Spinal cord (tissue), 10 donors: Measurements from ENCODE around the gene TNRC6B. TPM values are rescaled to one million over a fixed set of nuclear protein-coding genes. Genes with fewer than 3 reads are reported as not detected.
A peak's percentile ranks its signal among the peaks of the same experiment; 100 is the strongest.

Experiments used
- DNase-seq, 6 donors: peaks; one replicate each; pipeline versions ENCODE4 v3.0.0 to v3.0.0-alpha.2; 2013 to 2015; ENCODE audit warnings: low spot score in 6 of 6, low read depth in 4 of 6
- H3K27ac ChIP-seq: one replicate; pipeline ENCODE4 v1.5.1; 2013; ENCODE audit warnings: low read depth, low read length, control low read depth
- H3K27me3 ChIP-seq: one replicate; pipeline ENCODE4 v1.6.1; 2013; ENCODE audit warnings: low read length; ENCODE audit not compliant: control insufficient read depth, insufficient read depth
- H3K36me3 ChIP-seq: one replicate; pipeline ENCODE4 v1.6.1; 2013; ENCODE audit warnings: low read length; ENCODE audit not compliant: control insufficient read depth, insufficient read depth
- H3K4me1 ChIP-seq: one replicate; pipeline ENCODE4 v1.6.1; 2013; ENCODE audit warnings: low read length; ENCODE audit not compliant: control insufficient read depth, insufficient read depth
- H3K4me3 ChIP-seq: one replicate; pipeline ENCODE4 v1.5.1; 2013; ENCODE audit warnings: low read depth, low read length, control low read depth
- H3K9me3 ChIP-seq: one replicate; pipeline ENCODE4 v1.6.1; 2013; ENCODE audit warnings: low read length; ENCODE audit not compliant: control insufficient read depth, insufficient read depth
- WGBS: methylation state at CpG from one replicate; pipeline ENCODE4 v1.1.5; 2013; ENCODE audit warnings: missing lambda C conversion rate; ENCODE audit not compliant: insufficient coverage; 5-methylcytosine and 5-hydroxymethylcytosine counted together
- polyA plus RNA-seq, 2 donors: library from polyadenylated mRNA; unstranded; fragments of 120-200 nt; gene quantifications; one replicate each; pipeline ENCODE4 v1.2.1, GENCODE V29; 2013; ENCODE audit not compliant: insufficient read length in 2 of 2
- total RNA-seq, 2 donors: library from RNA; depleted of rRNA in 1 of 2; stranded (reverse); fragments of 120-200 nt in 1 of 2; fragments of >200 nt in 1 of 2; gene quantifications; one replicate each; pipeline versions ENCODE4 v1.2.3 to v1.2.4, GENCODE V29; 2013 to 2014
- donor health status: healthy.

The TNRC6B gene
- total and polyA plus RNA-seq, 4 donors = 16.7 to 38.7 (median 26.5) TPM

- WGBS = 93% methylated on average over 3 of the region's 19 CpGs
- no peaks in the 10 kb centered on the region for H3K27me3 ChIP-seq
- H3K36me3 ChIP-seq = peaks cover 40% of the 10 kb centered on the region
- H3K27ac ChIP-seq = no peak overlapping the region
- H3K9me3 ChIP-seq = no peaks in the 10 kb centered on the region
- no peak for DNase-seq
- H3K4me3 ChIP-seq = no peak overlapping the region
- peaks cover 17% of the 10 kb centered on the region for H3K4me1 ChIP-seq
Observed at GRCh38 chr22:40324468-40325305, 147.0 kb downstream of the TNRC6B start.

- H3K27ac ChIP-seq = no peak overlapping the region
- DNase-seq = no peak
- H3K4me1 ChIP-seq = peaks cover 17% of the 10 kb centered on the region
- H3K9me3 ChIP-seq = no peaks in the 10 kb centered on the region
- 82% methylated on average over 6 of the region's 6 CpGs for WGBS
- no peaks in the 10 kb centered on the region for H3K27me3 ChIP-seq
- H3K36me3 ChIP-seq = peaks cover 40% of the 10 kb centered on the region
- no peak overlapping the region for H3K4me3 ChIP-seq
Observed at GRCh38 chr22:40325315-40325714, 147.6 kb downstream of the TNRC6B start.

DNA sequence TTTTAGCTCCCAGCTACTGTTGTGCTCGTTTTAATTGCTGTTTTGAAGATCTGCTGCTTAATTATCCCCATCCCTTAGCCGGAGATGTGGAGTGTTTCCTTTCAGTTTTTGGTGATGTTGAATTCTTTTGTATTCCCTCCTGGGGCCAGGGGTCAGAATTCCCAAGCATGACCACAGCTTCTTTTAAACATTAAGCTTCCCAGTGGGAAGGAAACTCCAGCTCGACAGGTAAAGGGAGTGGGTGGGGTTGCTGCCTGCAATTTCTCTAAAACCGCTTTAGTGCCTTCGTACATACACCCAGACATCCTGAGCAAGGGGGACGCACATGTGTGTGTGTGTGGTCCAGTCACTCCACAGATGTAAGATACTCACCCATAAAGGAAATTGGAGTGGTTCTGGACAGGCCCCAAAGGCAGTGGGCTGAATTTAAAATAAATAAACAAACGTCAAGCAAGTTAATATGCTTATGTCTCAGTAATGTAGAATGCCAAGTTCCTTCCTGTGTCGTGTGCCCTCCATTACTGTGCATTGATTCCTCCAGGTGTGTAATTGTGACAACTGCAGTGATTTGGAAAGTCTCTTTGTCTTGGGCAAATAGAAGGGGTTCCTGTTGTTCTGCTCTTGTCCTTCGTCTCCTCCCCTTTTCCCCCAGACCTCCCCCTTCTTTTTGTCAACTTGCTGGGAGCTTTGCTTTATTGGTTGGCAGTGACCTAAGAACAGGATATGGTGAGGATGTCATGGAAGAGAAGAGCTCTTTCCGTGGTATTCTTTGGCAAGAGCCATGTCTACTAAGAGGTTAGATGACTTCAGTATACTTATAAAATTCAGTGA lies 149.4 kb downstream of the TNRC6B start:
- Histone ChIP-seq H3K36me3 (peaks cover 29% of the 10 kb centered on the region), H3K4me3 (no peak overlapping the region), H3K4me1 (peaks cover 6% of the 10 kb centered on the region), H3K9me3 (no peaks in the 10 kb centered on the region), H3K27me3 (no peaks in the 10 kb centered on the region), H3K27ac (peak overlapping the region; percentile 22)
- no CpG with 5 or more reads among the region's 10 CpGs for WGBS
- no peak for DNase-seq

DNA sequence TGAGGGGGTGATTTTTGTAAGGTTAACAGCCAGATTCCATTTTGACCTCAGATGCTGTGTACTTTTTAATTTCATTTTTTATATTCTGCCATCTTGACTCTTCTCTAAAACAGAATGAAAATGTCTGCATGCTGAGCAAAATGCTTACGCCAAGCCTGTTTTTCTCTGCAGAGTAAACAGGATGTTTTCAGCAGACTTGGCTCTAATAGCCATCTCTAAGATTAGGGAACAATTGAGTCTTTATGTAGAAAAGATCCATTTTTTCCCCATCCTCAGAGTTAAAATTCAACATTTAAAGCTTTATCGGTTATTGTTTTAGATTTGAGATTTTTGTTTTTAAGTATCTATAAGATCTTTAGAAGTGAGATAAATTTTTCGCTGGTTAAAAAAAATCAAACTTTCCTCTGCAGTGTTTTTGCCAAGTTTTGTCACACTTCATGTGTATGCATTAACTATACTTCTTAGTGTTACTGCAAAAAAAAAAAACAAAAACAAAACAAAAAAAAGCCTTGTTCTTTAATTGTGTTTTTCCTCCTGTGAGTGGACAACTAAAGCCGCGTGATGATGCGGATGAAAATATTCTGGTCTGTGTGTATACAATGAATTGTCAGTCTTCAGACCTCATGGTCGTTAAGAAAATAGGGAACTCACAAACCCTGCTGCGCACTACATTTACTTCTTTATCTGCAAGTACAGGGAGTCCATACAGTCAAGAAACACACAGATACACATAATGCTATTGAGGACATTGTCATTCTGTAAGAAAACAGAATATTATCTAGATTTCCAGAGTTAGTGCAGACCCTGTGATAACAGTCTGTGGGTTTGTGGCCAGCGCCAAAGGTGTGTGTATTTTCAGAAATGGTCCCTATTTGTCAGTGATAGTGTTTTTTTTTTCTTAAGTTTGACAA lies 151.1 kb downstream of the TNRC6B start:
- Histone ChIP-seq H3K36me3 (peaks cover 25% of the 10 kb centered on the region), H3K27ac (peak overlapping the region; percentile 37), H3K27me3 (no peaks in the 10 kb centered on the region), H3K4me3 (no peak overlapping the region), H3K9me3 (no peaks in the 10 kb centered on the region), H3K4me1 (peaks cover 3% of the 10 kb centered on the region)
- peak in 1 of 6 donors; percentile 22 for DNase-seq
- 88% methylated on average over 1 of the region's 9 CpGs for WGBS

GRCh38 chr22:40329466-40329865 lies 151.7 kb downstream of the TNRC6B start:
- Histone ChIP-seq H3K36me3 (peaks cover 20% of the 10 kb centered on the region), H3K4me1 (peaks cover 3% of the 10 kb centered on the region), H3K27ac (peak overlapping the region; percentile 10), H3K9me3 (no peaks in the 10 kb centered on the region), H3K27me3 (no peaks in the 10 kb centered on the region), H3K4me3 (no peak overlapping the region)
- no peak for DNase-seq
- WGBS = 87% methylated on average over 4 of the region's 9 CpGs

DNA sequence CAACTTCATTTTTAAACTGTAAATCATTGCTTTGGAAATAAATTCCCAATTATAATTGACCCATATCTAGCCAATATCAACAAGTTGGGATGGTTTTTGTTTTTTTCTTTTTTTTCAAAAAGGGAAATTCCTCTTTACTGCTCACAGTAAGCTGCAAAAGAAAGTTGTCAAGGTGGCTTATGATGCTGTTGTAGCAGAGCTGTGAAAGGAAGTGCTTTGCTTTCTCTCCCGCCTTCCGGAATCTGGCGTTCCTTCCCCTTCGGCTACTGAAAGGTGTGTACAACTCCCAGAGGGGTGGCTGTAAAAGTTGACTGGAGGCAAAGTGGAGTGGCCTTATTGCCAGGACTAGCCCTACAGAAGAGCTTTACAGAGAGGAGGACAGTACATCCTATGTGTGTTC lies 152.4 kb downstream of the TNRC6B start:
- WGBS = 83% methylated on average over 3 of the region's 4 CpGs
- H3K27ac ChIP-seq = no peak overlapping the region
- no peak for DNase-seq
- H3K9me3 ChIP-seq = no peaks in the 10 kb centered on the region
- peaks cover 3% of the 10 kb centered on the region for H3K4me1 ChIP-seq
- H3K27me3 ChIP-seq = no peaks in the 10 kb centered on the region
- no peak overlapping the region for H3K4me3 ChIP-seq
- peaks cover 15% of the 10 kb centered on the region for H3K36me3 ChIP-seq

- H3K36me3 ChIP-seq = peaks cover 9% of the 10 kb centered on the region
- no peaks in the 10 kb centered on the region for H3K9me3 ChIP-seq
- no peak overlapping the region for H3K27ac ChIP-seq
- DNase-seq = no peak
- 57% methylated on average over 6 of the region's 10 CpGs for WGBS
- H3K27me3 ChIP-seq = no peaks in the 10 kb centered on the region
- H3K4me1 ChIP-seq = peaks cover 3% of the 10 kb centered on the region
- no peak overlapping the region for H3K4me3 ChIP-seq
Observed at GRCh38 chr22:40330615-40331014, 152.9 kb downstream of the TNRC6B start.

GRCh38 chr22:40331706-40332105 lies 154.0 kb downstream of the TNRC6B start:
- Histone ChIP-seq H3K36me3 (peaks cover 8% of the 10 kb centered on the region), H3K27me3 (no peaks in the 10 kb centered on the region), H3K4me1 (peaks cover 3% of the 10 kb centered on the region), H3K27ac (no peak overlapping the region), H3K9me3 (no peaks in the 10 kb centered on the region), H3K4me3 (no peak overlapping the region)
- WGBS = 67% methylated on average over 4 of the region's 4 CpGs
- no peak for DNase-seq

- H3K4me3 ChIP-seq = no peak overlapping the region
- H3K36me3 ChIP-seq = peaks cover 8% of the 10 kb centered on the region
- no peaks in the 10 kb centered on the region for H3K9me3 ChIP-seq
- no peak overlapping the region for H3K27ac ChIP-seq
- no peaks in the 10 kb centered on the region for H3K27me3 ChIP-seq
- WGBS = 68% methylated on average over 7 of the region's 9 CpGs
- no peak for DNase-seq
- peaks cover 3% of the 10 kb centered on the region for H3K4me1 ChIP-seq
Observed at GRCh38 chr22:40332319-40332781, 154.6 kb downstream of the TNRC6B start.
